KMS-11 (cell line): ENCODE measurements around the gene DHRS7.

ENCODE experiments used
- H2AFZ ChIP-seq: fragments of 200-600 bp; sonication (generic); 2 replicates; pipeline ENCODE4 v1.6.1; 2016; ENCODE audit warnings: antibody characterized with exemption, mixed run types, low read depth
- H3K27ac ChIP-seq: fragments of 200-600 bp; sonication (generic); 2 replicates; pipeline ENCODE4 v1.6.1; 2016; ENCODE audit warnings: mild to moderate bottlenecking, mixed run types
- H3K27me3 ChIP-seq: fragments of 200-600 bp; sonication (generic); 2 replicates; pipeline ENCODE4 v1.6.1; 2017; ENCODE audit warnings: mild to moderate bottlenecking, low read depth, mixed run types, moderate library complexity; ENCODE audit not compliant: insufficient read depth
- H3K36me3 ChIP-seq: fragments of 200-600 bp; sonication (generic); 2 replicates; pipeline ENCODE4 v1.6.1; 2017; ENCODE audit warnings: mild to moderate bottlenecking, mixed run types; ENCODE audit not compliant: insufficient read depth
- H3K4me1 ChIP-seq: fragments of 200-600 bp; sonication (generic); 2 replicates; pipeline ENCODE4 v1.6.1; 2016; ENCODE audit warnings: mild to moderate bottlenecking, low read depth, mixed run types; ENCODE audit not compliant: poor library complexity, severe bottlenecking
- H3K4me2 ChIP-seq: fragments of 200-600 bp; sonication (generic); 2 replicates; pipeline ENCODE4 v1.7.0; 2016; ENCODE audit warnings: mild to moderate bottlenecking, mixed run types
- H3K4me3 ChIP-seq: fragments of 200-600 bp; sonication (generic); IDR thresholded peaks from 2 replicates; pipeline ENCODE4 v1.6.1; 2017; ENCODE audit warnings: low read depth, low read length, mixed read lengths; ENCODE audit not compliant: insufficient read depth
- H3K79me2 ChIP-seq: fragments of 200-600 bp; sonication (generic); 2 replicates; pipeline ENCODE4 v1.6.1; 2016; ENCODE audit warnings: low read depth, mixed run types; ENCODE audit not compliant: insufficient read depth
- H3K9ac ChIP-seq: fragments of 200-600 bp; sonication (generic); 2 replicates; pipeline ENCODE4 v1.6.1; 2016; ENCODE audit warnings: mild to moderate bottlenecking, mixed run types
- H4K20me1 ChIP-seq: fragments of 200-600 bp; sonication (generic); 2 replicates; pipeline ENCODE4 v1.6.1; 2016; ENCODE audit warnings: mild to moderate bottlenecking, mixed run types; ENCODE audit not compliant: insufficient read depth
- TF ChIP-seq, protein P1 (sequence below): fragments of 200-600 bp; sonication (generic); conservative IDR thresholded peaks from 2 replicates; pipeline ENCODE4 v1.6.1; 2017; ENCODE audit warnings: low read depth, mild to moderate bottlenecking, antibody characterized with exemption, low read length, moderate library complexity, mixed read lengths

Gene DHRS7

DNA sequence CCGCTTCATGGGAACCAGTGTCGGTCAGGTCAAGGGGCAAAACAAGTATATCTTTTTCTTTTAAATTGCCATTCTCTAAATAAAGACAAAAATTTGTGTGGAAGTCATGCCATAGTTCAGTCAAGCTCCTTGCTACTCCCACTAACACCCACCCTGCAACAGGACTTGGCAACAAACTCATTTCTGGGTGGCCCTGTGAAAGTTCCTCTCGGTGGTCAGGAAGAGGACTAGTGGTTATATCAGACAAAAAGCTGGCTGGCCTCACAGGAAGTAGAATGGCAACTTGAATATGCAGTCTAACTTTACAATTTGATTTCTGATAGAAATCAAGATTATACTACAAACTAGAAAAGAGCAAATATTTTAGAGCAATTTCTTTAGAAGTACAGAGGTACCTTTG, 11.2 kb downstream of the DHRS7 start:
- H3K27ac ChIP-seq: no peak overlapping the region
- H3K27me3 ChIP-seq: no peaks in the 10 kb centered on the region
- no peaks in the 10 kb centered on the region for H4K20me1 ChIP-seq
- no peaks in the 10 kb centered on the region for H3K36me3 ChIP-seq
- H2AFZ ChIP-seq: no peak overlapping the region
- TF ChIP-seq, protein P1, sequence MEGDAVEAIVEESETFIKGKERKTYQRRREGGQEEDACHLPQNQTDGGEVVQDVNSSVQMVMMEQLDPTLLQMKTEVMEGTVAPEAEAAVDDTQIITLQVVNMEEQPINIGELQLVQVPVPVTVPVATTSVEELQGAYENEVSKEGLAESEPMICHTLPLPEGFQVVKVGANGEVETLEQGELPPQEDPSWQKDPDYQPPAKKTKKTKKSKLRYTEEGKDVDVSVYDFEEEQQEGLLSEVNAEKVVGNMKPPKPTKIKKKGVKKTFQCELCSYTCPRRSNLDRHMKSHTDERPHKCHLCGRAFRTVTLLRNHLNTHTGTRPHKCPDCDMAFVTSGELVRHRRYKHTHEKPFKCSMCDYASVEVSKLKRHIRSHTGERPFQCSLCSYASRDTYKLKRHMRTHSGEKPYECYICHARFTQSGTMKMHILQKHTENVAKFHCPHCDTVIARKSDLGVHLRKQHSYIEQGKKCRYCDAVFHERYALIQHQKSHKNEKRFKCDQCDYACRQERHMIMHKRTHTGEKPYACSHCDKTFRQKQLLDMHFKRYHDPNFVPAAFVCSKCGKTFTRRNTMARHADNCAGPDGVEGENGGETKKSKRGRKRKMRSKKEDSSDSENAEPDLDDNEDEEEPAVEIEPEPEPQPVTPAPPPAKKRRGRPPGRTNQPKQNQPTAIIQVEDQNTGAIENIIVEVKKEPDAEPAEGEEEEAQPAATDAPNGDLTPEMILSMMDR: no peak
- no peak overlapping the region for H3K4me2 ChIP-seq
- H3K4me1 ChIP-seq: peaks cover 3% of the 10 kb centered on the region
- no peak overlapping the region for H3K9ac ChIP-seq
- H3K79me2 ChIP-seq: no peaks in the 10 kb centered on the region
- H3K4me3 ChIP-seq: no peak overlapping the region

DNA sequence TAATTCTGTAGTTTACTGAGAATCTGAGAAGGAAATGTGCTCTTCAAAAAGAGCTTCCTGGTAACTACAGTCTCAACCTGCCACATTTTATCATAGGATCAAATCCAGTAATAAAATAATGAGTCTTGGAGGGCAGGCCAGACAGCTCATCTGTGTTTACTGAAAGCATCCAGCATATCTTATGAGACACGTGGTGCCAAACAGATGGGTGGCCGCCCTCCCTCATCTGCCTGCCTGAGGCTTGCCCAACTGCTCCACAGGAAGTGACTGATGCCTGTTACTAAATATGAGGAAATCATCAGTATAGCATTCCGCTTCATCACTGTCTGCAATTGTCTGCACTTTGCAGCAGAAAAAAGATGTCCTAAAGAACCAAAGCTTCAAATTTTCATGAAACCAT, 13.5 kb downstream of the DHRS7 start:
- H3K4me2 ChIP-seq: no peak overlapping the region
- no peaks in the 10 kb centered on the region for H4K20me1 ChIP-seq
- H3K4me1 ChIP-seq: peaks cover 3% of the 10 kb centered on the region
- H3K9ac ChIP-seq: no peak overlapping the region
- H3K27ac ChIP-seq: no peak overlapping the region
- TF ChIP-seq, protein P1: no peak
- no peak overlapping the region for H3K4me3 ChIP-seq
- H3K36me3 ChIP-seq: no peaks in the 10 kb centered on the region
- no peaks in the 10 kb centered on the region for H3K79me2 ChIP-seq
- H2AFZ ChIP-seq: no peak overlapping the region
- no peaks in the 10 kb centered on the region for H3K27me3 ChIP-seq

DNA sequence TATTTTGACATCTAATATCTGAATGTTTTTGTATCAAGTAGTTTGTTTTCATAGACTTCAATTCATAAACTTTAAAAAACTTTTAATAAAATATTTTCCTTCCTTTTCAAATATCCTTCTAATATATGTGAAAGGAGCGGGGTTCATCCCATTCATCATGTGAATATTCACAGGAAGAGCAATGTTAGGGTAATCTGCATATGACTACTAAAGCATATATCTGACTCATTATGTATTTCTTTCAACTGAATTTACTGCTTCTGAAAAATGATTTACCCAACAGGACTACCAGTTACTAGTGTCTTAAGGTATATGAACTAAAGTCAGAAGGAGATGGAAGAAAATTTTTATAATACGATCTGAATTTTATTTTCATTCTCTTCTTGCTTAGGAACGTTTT, 30.5 kb downstream of the DHRS7 start:
- Histone ChIP-seq H3K27ac (no peak overlapping the region), H2AFZ (no peak overlapping the region), H3K4me2 (no peak overlapping the region), H3K27me3 (no peaks in the 10 kb centered on the region), H3K79me2 (no peaks in the 10 kb centered on the region), H3K4me1 (no peaks in the 10 kb centered on the region), H4K20me1 (no peaks in the 10 kb centered on the region), H3K9ac (no peak overlapping the region), H3K4me3 (no peak overlapping the region), H3K36me3 (no peaks in the 10 kb centered on the region)
- TF ChIP-seq, protein P1: no peak

DNA sequence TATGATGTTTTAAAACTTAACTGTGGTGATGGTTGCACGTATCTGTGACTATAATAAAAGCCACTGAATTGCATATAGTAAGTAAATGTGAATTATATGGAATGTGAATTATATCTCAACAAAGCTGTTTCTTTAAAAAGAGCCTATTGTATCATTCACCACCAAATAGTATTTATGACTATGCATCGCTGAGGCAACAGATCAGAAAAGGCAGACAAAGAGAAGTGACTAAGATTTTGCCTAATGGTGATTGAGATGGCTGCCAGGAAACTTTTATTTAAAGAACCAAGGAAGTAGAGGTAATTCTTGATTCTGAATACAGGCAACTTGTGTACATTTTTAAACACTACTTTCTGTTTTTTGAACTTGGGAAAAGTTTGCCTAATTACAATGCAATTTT, 31.7 kb downstream of the DHRS7 start:
- H3K79me2 ChIP-seq: no peaks in the 10 kb centered on the region
- H3K9ac ChIP-seq: no peak overlapping the region
- no peaks in the 10 kb centered on the region for H3K36me3 ChIP-seq
- TF ChIP-seq, protein P1: no peak
- no peaks in the 10 kb centered on the region for H4K20me1 ChIP-seq
- no peaks in the 10 kb centered on the region for H3K4me1 ChIP-seq
- no peak overlapping the region for H3K4me3 ChIP-seq
- no peak overlapping the region for H2AFZ ChIP-seq
- no peaks in the 10 kb centered on the region for H3K27me3 ChIP-seq
- H3K27ac ChIP-seq: no peak overlapping the region
- H3K4me2 ChIP-seq: no peak overlapping the region
